ENCODE data around the gene SAT1.
A peak's percentile ranks its signal among the peaks of the same experiment; 100 is the strongest.
"Not testable (repeated sequence)": the region's sequence is repeated elsewhere in the genome, so short reads cannot be mapped to it uniquely, and the experiment has no call there.

Gene SAT1

GRCh38 chrX:23782863-23783588 lies at the start of gene SAT1:
TSS of gene SAT1 (plus strand) at chrX:23783173. CDS start at chrX:23783352, 179 bp downstream.
- DNase-seq (ENCODE audit: low spot score), result peak; percentile 92

- DNase-seq (ENCODE audit: low spot score), result no peak
These were observed 46.9 kb upstream of the SAT1 start for GRCh38 chrX:23736030-23736429.

GRCh38 chrX:23737413-23737812 lies 45.6 kb upstream of the SAT1 start:
- DNase-seq (ENCODE audit: low spot score), result no peak

- DNase-seq (ENCODE audit: low spot score), result peak; percentile 84
These were observed 40.7 kb upstream of the SAT1 start for GRCh38 chrX:23742174-23742696.

- peak; percentile 93 for DNase-seq (ENCODE audit: low spot score)
These were observed 40.0 kb upstream of the SAT1 start, which contains the start of gene ACOT9 for GRCh38 chrX:23742697-23743622. TSS of gene ACOT9 (minus strand) at chrX:23743276. CDS start at chrX:23743144, 132 bp downstream.

- not testable (repeated sequence) for DNase-seq (ENCODE audit: low spot score)
These were observed 39.4 kb upstream of the SAT1 start for GRCh38 chrX:23743623-23743971.

- DNase-seq (ENCODE audit: low spot score), result no peak
These were observed 37.2 kb upstream of the SAT1 start for GRCh38 chrX:23745786-23746185.

DNA sequence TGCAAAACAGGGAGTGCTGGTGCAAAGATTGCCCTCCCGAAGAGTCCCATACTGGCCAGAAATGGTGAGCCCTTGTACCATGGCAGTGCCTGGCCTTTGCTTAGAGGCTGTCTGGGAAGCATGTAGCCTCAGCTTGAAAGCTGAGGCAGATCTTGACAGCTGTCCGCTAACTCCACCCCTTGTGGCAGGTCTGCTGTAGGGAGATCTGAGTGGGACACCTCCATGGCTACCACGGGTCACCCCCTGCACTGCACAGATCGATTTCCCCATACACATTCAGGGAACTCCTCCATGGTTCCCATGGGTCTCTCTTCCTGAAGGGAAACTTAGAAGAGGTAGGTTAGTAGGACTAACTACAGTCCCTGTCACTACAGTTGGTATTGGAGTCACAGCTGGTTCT lies 33.8 kb upstream of the SAT1 start:
- DNase-seq (ENCODE audit: low spot score), result no peak

GRCh38 chrX:23749576-23749975 lies 33.4 kb upstream of the SAT1 start:
- no peak for DNase-seq (ENCODE audit: low spot score)

GRCh38 chrX:23752740-23753415 lies 30.1 kb upstream of the SAT1 start:
- DNase-seq (ENCODE audit: low spot score), result peak; percentile 25

DNA sequence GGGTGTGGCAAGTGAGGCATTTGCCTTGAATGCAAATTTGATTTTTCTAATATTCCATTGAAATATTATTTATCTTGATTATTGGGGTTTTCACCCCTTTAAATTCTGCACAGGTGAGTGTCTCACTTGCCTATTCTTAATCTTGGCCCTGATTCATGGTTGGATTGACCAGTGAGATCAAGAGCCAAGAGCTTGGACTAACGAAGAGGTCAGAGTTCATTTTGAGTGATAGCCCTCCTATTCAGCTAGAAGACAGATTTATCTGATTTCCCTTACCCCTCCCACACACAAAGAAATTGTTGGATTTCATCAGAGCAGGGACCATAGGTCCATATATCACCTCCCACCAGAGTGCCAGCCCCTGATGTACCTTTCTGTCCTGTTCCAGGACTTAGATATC lies 28.3 kb upstream of the SAT1 start:
- DNase-seq (ENCODE audit: low spot score), result no peak

DNA sequence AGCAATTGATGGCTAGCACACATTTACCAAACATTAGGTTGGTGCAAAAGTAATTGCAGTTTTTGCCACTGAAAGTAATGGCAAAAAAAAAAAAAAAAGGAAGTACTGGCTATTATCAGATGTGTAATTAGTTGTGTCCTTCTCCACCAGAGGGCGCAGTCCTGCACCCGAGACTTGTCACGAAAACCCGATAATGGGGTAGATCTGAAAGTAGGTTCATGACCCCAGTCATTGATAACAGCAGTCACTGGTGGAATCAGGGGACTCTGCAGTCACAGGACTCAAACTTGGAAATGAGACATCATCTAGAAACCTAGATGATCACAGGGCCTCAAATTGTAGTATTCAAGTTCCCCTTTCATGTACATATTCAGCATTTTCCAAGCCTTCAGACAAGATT lies 26.8 kb upstream of the SAT1 start:
- peak; percentile 65 for DNase-seq (ENCODE audit: low spot score)

- DNase-seq (ENCODE audit: low spot score), result no peak
These were observed 23.2 kb upstream of the SAT1 start for GRCh38 chrX:23759821-23760220.

DNA sequence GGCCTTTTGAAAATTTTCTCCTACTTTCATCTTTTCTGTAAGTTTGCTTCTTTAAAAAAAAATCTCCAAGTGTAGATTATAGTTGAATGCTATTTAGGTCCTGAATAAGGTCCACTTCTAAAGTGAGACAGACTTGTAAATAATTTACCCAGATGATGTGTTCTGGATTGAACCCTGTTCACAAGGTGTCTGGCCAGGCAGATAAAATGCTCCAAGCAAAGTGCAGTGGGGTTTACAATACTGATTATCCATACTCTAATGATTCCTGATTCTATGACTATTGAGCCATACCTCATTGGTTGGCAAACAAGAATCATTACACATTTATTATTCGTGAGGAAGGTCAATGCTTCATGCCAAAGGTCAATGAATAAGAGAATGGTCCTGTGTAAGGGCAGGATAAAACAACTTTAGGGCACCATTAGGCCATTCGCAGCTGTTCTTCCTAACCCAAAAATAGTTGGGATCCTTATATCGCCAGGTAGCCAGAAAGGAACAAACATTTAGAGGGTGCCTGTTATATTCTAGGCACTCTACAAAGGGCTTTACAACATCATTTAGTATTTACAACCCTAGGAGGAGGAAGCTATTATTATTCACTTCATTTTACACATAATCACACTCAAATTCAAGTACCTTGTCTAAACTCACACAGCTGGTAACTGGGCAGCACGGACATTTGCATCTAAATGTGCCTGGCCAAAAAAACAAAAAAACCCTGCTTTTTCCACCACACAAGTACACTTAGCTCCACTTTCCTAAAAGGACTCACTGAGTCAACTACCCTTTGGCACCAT lies 18.6 kb upstream of the SAT1 start:
- DNase-seq (ENCODE audit: low spot score), result no peak

DNA sequence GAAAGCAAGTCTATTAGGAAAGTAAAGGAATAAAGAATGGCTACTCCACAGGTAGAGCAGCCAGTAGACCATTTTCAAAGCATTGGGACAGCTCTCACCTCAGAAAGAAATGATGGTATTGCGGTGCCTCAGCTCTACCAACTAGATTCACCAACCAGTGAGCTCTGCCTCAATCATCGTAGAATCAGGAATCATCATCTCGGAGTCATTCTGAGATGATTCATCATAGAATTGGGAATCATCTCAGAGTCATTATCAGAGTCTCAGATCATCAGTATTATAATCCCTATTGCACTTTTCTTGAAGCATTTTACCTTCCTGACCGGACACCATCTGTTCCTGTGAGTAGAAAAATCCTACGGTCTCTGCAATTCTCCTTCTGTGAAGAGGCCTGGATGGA lies 17.5 kb upstream of the SAT1 start:
- peak; percentile 80 for DNase-seq (ENCODE audit: low spot score)

GRCh38 chrX:23765868-23766267 lies 17.1 kb upstream of the SAT1 start:
- no peak for DNase-seq (ENCODE audit: low spot score)

GRCh38 chrX:23766650-23767551 lies 16.1 kb upstream of the SAT1 start:
- DNase-seq (ENCODE audit: low spot score), result no peak

DNA sequence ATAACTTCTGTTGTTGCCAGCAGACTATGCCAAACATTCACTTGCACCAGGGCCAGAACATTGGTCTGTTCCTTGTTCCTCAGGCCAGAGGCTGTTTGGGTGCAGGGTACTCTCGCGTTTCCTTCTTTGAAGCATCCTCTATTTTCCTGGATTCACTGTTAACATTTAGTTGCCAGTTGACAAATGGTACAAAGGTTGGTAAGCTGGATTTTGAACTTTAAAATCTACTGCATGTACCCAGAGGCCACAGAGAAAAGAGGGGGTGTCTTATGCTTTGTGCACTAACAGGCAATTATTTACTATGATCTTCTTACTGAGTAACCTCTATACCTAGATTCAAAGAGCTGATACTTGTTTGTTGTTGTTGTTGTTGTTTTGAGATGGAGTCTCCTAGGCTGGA lies 12.8 kb upstream of the SAT1 start:
- DNase-seq (ENCODE audit: low spot score), result no peak

- DNase-seq (ENCODE audit: low spot score), result not testable (repeated sequence)
These were observed 11.9 kb upstream of the SAT1 start for GRCh38 chrX:23771086-23771485.

GRCh38 chrX:23773601-23774175 lies 9.3 kb upstream of the SAT1 start:
- no peak for DNase-seq (ENCODE audit: low spot score)

All from RKO (cell line).